ENCODE results near the gene FILIP1L.

The FILIP1L gene

DNA sequence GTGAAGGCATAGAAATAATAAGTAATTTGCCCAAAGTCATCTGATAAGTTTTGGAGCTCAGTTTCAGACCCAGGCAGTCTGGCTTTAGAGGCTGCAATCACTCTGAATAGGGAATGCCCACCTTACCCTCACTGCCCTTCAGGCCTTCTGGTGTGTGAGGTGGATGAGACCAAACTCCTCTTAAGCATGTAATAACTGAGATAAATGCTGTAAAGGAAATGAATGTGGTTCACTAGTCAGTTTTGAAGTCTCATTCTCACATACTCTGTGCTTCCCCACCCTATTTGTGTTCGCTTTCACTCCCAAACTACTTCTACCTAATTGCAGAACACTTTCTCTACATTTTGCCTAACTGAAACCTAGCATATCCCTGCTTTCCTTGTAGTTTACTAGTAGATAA lies 144.1 kb downstream of the FILIP1L start:
- no peak overlapping the region for H3K4me3 ChIP-seq (ENCODE audit: low read depth, low read length)
- no peak overlapping the region for H3K27ac ChIP-seq
- no peak overlapping the region for H3K9ac ChIP-seq
- H2AFZ ChIP-seq: no peak overlapping the region
- no peak overlapping the region for H3K4me2 ChIP-seq (ENCODE audit: low read length)
- H3K27me3 ChIP-seq (ENCODE audit: control insufficient read depth, insufficient read depth, low read length): no peaks in the 10 kb centered on the region
- H3K79me2 ChIP-seq: peaks cover 2% of the 10 kb centered on the region
- peaks cover 9% of the 10 kb centered on the region for H3K4me1 ChIP-seq
- TF ChIP-seq, protein P1, sequence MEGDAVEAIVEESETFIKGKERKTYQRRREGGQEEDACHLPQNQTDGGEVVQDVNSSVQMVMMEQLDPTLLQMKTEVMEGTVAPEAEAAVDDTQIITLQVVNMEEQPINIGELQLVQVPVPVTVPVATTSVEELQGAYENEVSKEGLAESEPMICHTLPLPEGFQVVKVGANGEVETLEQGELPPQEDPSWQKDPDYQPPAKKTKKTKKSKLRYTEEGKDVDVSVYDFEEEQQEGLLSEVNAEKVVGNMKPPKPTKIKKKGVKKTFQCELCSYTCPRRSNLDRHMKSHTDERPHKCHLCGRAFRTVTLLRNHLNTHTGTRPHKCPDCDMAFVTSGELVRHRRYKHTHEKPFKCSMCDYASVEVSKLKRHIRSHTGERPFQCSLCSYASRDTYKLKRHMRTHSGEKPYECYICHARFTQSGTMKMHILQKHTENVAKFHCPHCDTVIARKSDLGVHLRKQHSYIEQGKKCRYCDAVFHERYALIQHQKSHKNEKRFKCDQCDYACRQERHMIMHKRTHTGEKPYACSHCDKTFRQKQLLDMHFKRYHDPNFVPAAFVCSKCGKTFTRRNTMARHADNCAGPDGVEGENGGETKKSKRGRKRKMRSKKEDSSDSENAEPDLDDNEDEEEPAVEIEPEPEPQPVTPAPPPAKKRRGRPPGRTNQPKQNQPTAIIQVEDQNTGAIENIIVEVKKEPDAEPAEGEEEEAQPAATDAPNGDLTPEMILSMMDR (IDR thresholded peaks at IDR 0.05): no peak
- no peaks in the 10 kb centered on the region for H3K36me3 ChIP-seq (ENCODE audit: control insufficient read depth, insufficient read depth, low read length)
- no peaks in the 10 kb centered on the region for H3K9me3 ChIP-seq (ENCODE audit: control insufficient read depth, low read length)

DNA sequence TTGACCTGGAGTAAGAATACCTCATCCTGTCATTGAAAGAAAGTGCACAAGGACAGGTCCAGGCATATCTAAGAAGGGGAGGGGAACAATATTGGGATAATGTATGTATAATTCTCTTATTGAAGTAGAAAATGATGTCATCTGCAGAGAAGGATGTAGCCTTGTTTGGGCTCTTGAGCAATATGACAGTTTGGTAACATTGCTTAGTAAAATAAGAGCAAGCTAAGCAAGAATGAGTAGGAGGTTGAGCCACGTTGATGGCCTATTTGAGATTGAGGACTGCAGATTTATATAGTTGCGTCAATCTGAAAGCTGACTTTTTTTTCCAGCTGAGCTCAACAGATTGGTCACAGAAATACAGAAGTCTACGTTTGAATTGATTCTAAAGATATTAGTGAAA lies 145.2 kb downstream of the FILIP1L start:
- Histone ChIP-seq H3K27me3 (ENCODE audit: control insufficient read depth, insufficient read depth, low read length) (no peaks in the 10 kb centered on the region), H3K9me3 (ENCODE audit: control insufficient read depth, low read length) (no peaks in the 10 kb centered on the region), H3K79me2 (no peaks in the 10 kb centered on the region), H3K27ac (no peak overlapping the region), H3K36me3 (ENCODE audit: control insufficient read depth, insufficient read depth, low read length) (no peaks in the 10 kb centered on the region), H3K4me1 (peaks cover 17% of the 10 kb centered on the region), H3K9ac (no peak overlapping the region), H3K4me3 (ENCODE audit: low read depth, low read length) (no peak overlapping the region), H2AFZ (no peak overlapping the region), H3K4me2 (ENCODE audit: low read length) (no peak overlapping the region)
- TF ChIP-seq, protein P1 (IDR thresholded peaks at IDR 0.05): no peak

- Histone ChIP-seq H2AFZ (no peak overlapping the region), H3K27me3 (ENCODE audit: control insufficient read depth, insufficient read depth, low read length) (no peaks in the 10 kb centered on the region), H3K9ac (no peak overlapping the region), H3K36me3 (ENCODE audit: control insufficient read depth, insufficient read depth, low read length) (no peaks in the 10 kb centered on the region), H3K4me2 (ENCODE audit: low read length) (no peak overlapping the region), H3K79me2 (no peaks in the 10 kb centered on the region), H3K4me1 (peaks cover 17% of the 10 kb centered on the region), H3K4me3 (ENCODE audit: low read depth, low read length) (no peak overlapping the region), H3K27ac (no peak overlapping the region), H3K9me3 (ENCODE audit: control insufficient read depth, low read length) (no peaks in the 10 kb centered on the region)
- TF ChIP-seq, protein P1 (IDR thresholded peaks at IDR 0.05): no peak
These were observed 146.5 kb downstream of the FILIP1L start for GRCh38 chr3:99967796-99968195.

DNA sequence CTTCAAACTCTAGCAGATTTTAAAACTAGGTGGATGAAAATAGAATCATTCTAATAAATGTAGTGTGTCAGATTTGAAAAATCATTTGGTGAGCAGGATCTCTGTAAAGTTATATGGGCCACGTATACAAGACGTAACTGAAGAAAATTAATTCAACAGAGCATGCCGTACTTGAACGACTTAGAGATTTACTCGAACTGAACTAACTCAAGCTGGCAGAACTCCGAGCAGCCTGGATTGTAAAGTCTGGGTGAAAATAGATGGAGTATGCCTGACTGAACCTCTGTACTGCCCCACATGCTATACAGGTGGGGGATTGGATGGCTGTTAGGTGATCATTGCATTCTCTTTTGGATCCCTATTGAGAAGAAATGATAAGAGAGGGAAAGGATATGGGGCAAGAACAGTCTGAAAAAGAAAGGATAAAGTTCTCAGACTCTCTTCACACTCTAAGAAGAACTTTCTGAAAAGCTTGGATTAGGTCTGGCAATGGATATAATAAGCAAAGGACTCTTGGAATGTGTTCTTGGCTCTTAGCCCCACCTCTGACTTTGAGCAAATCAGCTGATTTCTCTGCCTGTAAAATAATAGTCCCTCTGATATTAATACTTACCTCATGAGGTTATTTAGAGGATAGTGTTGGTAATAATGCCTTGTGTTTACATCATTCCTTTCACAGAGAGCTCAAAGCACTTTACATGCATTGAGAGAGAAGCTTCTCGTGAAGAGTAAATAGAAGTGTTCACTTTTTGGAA lies 147.5 kb downstream of the FILIP1L start:
- no peaks in the 10 kb centered on the region for H3K79me2 ChIP-seq
- H3K27ac ChIP-seq: peak overlapping the region; percentile 58
- H3K27me3 ChIP-seq (ENCODE audit: control insufficient read depth, insufficient read depth, low read length): no peaks in the 10 kb centered on the region
- H3K4me1 ChIP-seq: peaks cover 17% of the 10 kb centered on the region
- TF ChIP-seq, protein P1 (IDR thresholded peaks at IDR 0.05): no peak
- H3K4me2 ChIP-seq (ENCODE audit: low read length): no peak overlapping the region
- no peaks in the 10 kb centered on the region for H3K36me3 ChIP-seq (ENCODE audit: control insufficient read depth, insufficient read depth, low read length)
- H2AFZ ChIP-seq: no peak overlapping the region
- H3K9me3 ChIP-seq (ENCODE audit: control insufficient read depth, low read length): no peaks in the 10 kb centered on the region
- no peak overlapping the region for H3K4me3 ChIP-seq (ENCODE audit: low read depth, low read length)
- H3K9ac ChIP-seq: no peak overlapping the region

Data from parathyroid adenoma (tissue), 2 donors.